ENCODE measurements around the gene GOLGA1. TPM values are rescaled to one million over a fixed set of nuclear protein-coding genes. Genes with fewer than 3 reads are reported as not detected.

Gene GOLGA1
- total RNA-seq, 1 donor from 2014 or later = 16.3 TPM

DNA sequence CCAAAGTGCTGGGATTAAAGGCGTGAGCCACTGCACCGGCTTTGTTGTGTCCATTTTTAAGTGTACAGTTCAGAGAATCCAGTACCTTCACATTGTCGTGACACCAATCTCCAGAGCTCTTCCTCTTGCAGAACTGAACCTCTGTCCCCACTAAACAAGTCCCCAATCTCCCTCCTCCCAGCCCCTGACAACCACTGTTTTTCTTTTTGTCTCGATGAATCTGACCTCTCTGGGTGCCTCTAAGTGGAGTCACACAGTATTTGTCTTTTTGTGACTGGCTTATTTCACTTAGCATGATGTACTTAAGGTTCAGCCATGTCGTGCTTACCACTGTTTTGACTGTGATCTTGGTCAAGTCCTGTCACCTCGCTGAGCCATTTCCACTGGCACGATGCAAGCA lies 86.1 kb downstream of the GOLGA1 start:
- no peaks in the 10 kb centered on the region for H3K27me3 ChIP-seq (ENCODE audit: control insufficient read depth, insufficient read depth, low read length)
- H3K4me3 ChIP-seq (ENCODE audit: low read depth, low read length) = no peak overlapping the region
- peaks cover 3% of the 10 kb centered on the region for H3K36me3 ChIP-seq (ENCODE audit: control insufficient read depth, insufficient read depth, low read length)
- DNase-seq (ENCODE audit: low read depth) = no peak
- TF ChIP-seq, protein P1, sequence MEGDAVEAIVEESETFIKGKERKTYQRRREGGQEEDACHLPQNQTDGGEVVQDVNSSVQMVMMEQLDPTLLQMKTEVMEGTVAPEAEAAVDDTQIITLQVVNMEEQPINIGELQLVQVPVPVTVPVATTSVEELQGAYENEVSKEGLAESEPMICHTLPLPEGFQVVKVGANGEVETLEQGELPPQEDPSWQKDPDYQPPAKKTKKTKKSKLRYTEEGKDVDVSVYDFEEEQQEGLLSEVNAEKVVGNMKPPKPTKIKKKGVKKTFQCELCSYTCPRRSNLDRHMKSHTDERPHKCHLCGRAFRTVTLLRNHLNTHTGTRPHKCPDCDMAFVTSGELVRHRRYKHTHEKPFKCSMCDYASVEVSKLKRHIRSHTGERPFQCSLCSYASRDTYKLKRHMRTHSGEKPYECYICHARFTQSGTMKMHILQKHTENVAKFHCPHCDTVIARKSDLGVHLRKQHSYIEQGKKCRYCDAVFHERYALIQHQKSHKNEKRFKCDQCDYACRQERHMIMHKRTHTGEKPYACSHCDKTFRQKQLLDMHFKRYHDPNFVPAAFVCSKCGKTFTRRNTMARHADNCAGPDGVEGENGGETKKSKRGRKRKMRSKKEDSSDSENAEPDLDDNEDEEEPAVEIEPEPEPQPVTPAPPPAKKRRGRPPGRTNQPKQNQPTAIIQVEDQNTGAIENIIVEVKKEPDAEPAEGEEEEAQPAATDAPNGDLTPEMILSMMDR (IDR thresholded peaks at IDR 0.05; ENCODE audit: insufficient read depth, low read length, poor library complexity, severe bottlenecking) = no peak

DNA sequence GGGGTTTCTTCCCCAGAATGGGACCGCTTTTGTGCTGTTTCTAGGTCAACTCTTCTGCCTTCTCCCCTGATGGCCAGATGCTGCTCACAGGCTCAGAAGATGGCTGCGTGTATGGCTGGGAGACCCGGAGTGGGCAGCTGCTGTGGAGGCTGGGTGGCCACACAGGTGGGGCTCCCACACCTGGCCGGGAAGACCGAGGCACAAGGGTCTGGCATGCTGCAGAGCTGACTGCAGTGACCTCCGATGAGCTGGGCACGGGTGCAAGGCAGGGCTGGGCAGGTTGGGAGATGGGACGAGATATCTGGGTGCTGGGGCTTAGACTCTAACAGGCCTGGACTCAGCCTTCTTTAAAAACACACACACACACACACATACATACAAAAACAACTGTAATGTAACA lies 86.7 kb downstream of the GOLGA1 start:
- no peaks in the 10 kb centered on the region for H3K27me3 ChIP-seq (ENCODE audit: control insufficient read depth, insufficient read depth, low read length)
- H3K36me3 ChIP-seq (ENCODE audit: control insufficient read depth, insufficient read depth, low read length) = peaks cover 3% of the 10 kb centered on the region
- H3K4me3 ChIP-seq (ENCODE audit: low read depth, low read length) = no peak overlapping the region
- TF ChIP-seq, protein P1 (IDR thresholded peaks at IDR 0.05; ENCODE audit: insufficient read depth, low read length, poor library complexity, severe bottlenecking) = no peak
- DNase-seq (ENCODE audit: low read depth) = no peak

DNA sequence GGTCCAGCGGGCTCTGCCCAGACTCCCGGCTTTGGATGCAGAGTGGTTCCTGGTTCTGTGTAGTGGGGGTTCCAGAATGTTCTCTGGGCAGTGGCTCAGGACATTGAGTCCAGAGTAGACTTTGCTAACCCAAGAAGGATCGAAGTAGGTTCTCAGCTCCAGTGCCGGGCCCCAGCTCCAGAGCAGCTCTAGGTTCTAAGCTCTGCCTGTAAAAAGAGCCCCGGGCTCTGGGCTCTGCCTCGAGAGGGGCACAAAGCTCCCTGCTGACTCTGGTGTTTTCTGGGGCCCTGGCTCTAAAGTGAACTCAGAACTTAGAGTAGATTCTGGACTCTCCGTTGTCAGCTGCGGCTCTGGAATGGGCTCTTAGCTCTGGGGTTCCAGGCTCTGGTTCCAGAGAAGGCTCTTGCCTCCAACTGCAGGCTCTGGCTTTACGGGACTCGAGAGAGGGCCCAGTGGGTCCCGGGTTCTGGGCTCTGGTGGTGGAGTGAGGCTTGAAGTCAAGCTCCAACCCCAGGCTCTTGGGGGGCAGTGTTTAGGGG lies 87.2 kb downstream of the GOLGA1 start:
- TF ChIP-seq, protein P1 (IDR thresholded peaks at IDR 0.05; ENCODE audit: insufficient read depth, low read length, poor library complexity, severe bottlenecking) = no peak
- no peak for DNase-seq (ENCODE audit: low read depth)
- Histone ChIP-seq H3K36me3 (ENCODE audit: control insufficient read depth, insufficient read depth, low read length) (peaks cover 3% of the 10 kb centered on the region), H3K4me3 (ENCODE audit: low read depth, low read length) (peak overlapping the region; percentile 47), H3K27me3 (ENCODE audit: control insufficient read depth, insufficient read depth, low read length) (no peaks in the 10 kb centered on the region)

DNA sequence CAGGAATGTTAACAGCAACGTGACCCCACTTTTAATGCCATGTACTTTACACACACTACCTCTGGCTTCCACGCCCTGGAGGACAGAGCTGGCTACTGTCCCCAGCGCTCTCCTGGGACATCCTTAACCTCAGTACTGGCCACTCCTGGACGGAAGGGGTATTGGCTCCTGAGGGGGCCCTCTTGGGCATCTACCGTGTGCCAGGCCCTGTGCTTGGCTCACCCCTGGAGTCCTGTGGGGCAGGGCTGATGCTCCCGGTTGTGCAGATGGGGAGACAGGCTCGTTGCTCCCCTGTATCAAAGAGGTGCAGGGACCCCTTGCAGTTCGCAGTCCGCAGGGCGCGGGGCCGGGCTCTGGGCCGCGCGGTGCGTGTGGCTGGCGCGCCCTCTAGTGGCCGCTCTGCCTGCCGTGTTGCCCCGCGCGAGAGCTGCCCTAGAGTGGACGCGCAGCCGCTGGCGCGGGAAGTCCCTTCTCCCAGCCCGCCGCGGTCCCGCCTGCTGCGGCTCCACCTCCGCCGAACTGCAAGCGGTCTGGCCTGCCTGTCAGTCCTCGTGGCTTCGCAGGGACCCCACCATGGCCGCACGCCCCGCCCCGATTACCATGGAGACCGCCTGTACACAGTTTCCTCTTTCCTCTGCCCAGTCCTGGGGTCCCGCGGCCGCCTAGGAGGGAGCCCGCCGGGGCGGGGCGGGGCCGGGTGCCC lies 87.9 kb downstream of the GOLGA1 start, which contains the start of gene WDR38:
WDR38 (plus strand) TSS at position 632 of the 703 bp plus-strand sequence. CDS start 72 bp downstream, outside the sequence.
- Histone ChIP-seq H3K27me3 (ENCODE audit: control insufficient read depth, insufficient read depth, low read length) (no peaks in the 10 kb centered on the region), H3K4me3 (ENCODE audit: low read depth, low read length) (peak within 1 kb of the TSS; percentile 47), H3K36me3 (ENCODE audit: control insufficient read depth, insufficient read depth, low read length) (no peaks in the 10 kb centered on the region)
- TF ChIP-seq, protein P1 (IDR thresholded peaks at IDR 0.05; ENCODE audit: insufficient read depth, low read length, poor library complexity, severe bottlenecking) = peak; percentile 88
- DNase-seq (ENCODE audit: low read depth) = no peak

DNA sequence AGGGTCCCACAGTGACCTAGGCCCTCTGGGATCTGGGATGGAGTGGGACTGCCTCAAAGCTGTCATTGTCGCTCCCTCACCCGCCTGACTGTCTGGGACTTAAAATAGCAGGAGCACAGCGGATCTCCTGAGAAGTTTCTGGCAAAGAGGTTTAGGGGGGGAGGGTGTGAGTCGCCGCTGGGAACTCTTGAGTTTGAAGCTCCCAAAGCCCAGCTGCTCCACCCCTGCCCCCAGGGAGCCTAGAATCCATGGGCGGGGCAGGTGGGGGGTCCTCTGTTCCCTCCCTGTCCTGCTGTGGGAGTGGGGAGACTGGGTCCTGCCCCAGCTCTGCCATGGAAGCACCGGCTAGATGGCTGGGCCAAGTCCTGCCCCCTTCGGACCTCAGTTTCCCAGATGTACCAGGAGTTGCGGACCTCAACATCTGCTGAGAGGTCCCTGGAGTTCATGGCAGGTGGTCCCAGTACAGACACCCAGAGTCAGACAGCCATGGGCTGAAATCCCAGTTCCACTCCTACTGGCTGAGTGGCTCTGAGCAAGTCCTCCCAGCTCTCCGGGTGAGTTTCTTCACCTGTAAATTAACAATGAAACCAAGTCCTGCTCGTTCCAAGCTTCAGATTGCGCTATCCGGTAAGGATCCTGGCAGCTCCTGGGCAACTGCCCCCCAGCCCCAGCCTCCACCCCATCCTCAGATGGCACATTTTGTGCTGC lies 88.6 kb downstream of the GOLGA1 start:
- Histone ChIP-seq H3K36me3 (ENCODE audit: control insufficient read depth, insufficient read depth, low read length) (no peaks in the 10 kb centered on the region), H3K4me3 (ENCODE audit: low read depth, low read length) (no peak overlapping the region), H3K27me3 (ENCODE audit: control insufficient read depth, insufficient read depth, low read length) (no peaks in the 10 kb centered on the region)
- TF ChIP-seq, protein P1 (IDR thresholded peaks at IDR 0.05; ENCODE audit: insufficient read depth, low read length, poor library complexity, severe bottlenecking) = no peak
- DNase-seq (ENCODE audit: low read depth) = no peak

All from kidney epithelial cell (primary cell).